Vagina (tissue), 2 donors: ENCODE results near the gene SF3B6.

Source experiments
- CTCF ChIP-seq, 3 experiments: fragments of 450-650 bp in 2 of 3; fragments of 200-600 bp in 1 of 3; sonication (generic) in 1 of 3; IDR thresholded peaks; one replicate each; pipeline ENCODE4 v1.5.1; 2017 to 2019; ENCODE audit warnings: antibody characterized with exemption in 3 of 3, mild to moderate bottlenecking in 2 of 3, moderate library complexity in 2 of 3
- POLR2A ChIP-seq, 2 donors: fragments of 450-650 bp; IDR thresholded peaks; one replicate each; pipeline ENCODE4 v1.6.1; 2017; ENCODE audit warnings: antibody characterized with exemption in 2 of 2, mild to moderate bottlenecking in 2 of 2, moderate library complexity in 2 of 2

DNA sequence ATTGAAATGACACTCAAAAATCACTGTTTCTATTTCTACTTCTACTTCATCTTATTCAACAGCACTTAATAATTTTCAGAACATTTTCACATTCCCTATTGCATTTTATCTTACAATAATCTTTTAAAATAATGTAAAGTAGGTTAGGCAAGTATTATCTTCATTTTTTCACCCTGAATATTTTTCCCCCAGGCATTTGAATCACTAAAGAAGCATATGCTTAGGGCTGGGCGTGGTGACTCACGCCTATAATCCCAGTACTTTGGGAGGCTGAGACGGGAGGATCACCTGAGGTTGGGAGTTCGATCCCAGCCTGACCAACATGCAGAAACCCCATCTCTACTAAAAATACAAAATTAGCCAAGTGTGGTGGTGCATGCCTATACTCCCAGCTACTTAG, 35.6 kb downstream of the SF3B6 start:
- TF ChIP-seq CTCF (IDR thresholded peaks at IDR 0.05) (no peak), POLR2A (IDR thresholded peaks at IDR 0.05) (no peak)
